Bronchial epithelial cell (primary cell): ENCODE measurements around the gene KRT17. TPM values are rescaled to one million over a fixed set of nuclear protein-coding genes. Genes with fewer than 3 reads are reported as not detected.
"Not testable (repeated sequence)": the region's sequence is repeated elsewhere in the genome, so short reads cannot be mapped to it uniquely, and the experiment has no call there.

Experiments
- DNase-seq: peaks from one replicate; pipeline ENCODE4 v3.0.0-alpha.2; 2010; ENCODE audit warnings: low read depth
- FAIRE-seq: peaks from 2 replicates; lab custom pipeline; 2011; peaks lifted over from hg19 to GRCh38; lab: Jason Lieb, UNC
- H3K27me3 ChIP-seq: 2 replicates; pipeline ENCODE4 v1.5.1; 2011; ENCODE audit warnings: low read length; ENCODE audit not compliant: control insufficient read depth, insufficient read depth
- H3K36me3 ChIP-seq: 2 replicates; pipeline ENCODE4 v1.5.1; 2011; ENCODE audit warnings: low read length; ENCODE audit not compliant: control insufficient read depth, insufficient read depth
- H3K4me3 ChIP-seq: 2 replicates; pipeline ENCODE4 v1.5.1; 2011; ENCODE audit warnings: mild to moderate bottlenecking, low read depth, low read length, control low read depth
- total RNA-seq: library from RNA; depleted of rRNA; stranded (reverse); fragments of >200 nt; gene quantifications from 2 replicates; pipeline ENCODE4 v1.2.1, GENCODE V29; 2014
- TF ChIP-seq, protein P1 (sequence below): IDR thresholded peaks from 2 replicates; pipeline ENCODE4 v1.5.1; 2011; ENCODE audit warnings: mild to moderate bottlenecking, moderate library complexity, low read length, control low read depth, inconsistent platforms; ENCODE audit not compliant: insufficient read depth, severe bottlenecking

The KRT17 gene
- total RNA-seq, 1 donor from 2014 or later = 30,463 TPM

DNA sequence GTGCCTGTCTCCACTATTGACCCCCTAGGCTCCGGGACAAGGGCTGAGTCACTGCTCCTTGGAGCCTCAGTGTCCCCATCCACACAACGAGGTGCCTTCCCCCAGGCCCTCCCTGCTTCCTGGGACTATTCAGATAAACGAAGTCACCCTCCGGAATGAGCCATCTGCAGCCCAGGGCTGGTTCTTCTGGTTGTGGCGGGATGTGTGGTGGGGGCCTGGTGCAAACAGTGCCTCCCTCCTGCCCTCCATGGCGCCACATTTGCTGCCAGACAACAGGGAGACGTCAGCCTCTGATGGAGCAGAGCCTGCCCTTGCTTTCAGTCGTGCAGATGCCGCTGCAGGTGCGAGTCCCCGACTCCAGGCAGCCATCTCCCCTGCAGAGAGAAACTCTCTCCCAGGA, 6.7 kb downstream of the KRT17 start:
- H3K27me3 ChIP-seq = no peaks in the 10 kb centered on the region
- TF ChIP-seq, protein P1, sequence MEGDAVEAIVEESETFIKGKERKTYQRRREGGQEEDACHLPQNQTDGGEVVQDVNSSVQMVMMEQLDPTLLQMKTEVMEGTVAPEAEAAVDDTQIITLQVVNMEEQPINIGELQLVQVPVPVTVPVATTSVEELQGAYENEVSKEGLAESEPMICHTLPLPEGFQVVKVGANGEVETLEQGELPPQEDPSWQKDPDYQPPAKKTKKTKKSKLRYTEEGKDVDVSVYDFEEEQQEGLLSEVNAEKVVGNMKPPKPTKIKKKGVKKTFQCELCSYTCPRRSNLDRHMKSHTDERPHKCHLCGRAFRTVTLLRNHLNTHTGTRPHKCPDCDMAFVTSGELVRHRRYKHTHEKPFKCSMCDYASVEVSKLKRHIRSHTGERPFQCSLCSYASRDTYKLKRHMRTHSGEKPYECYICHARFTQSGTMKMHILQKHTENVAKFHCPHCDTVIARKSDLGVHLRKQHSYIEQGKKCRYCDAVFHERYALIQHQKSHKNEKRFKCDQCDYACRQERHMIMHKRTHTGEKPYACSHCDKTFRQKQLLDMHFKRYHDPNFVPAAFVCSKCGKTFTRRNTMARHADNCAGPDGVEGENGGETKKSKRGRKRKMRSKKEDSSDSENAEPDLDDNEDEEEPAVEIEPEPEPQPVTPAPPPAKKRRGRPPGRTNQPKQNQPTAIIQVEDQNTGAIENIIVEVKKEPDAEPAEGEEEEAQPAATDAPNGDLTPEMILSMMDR = no peak
- FAIRE-seq (no peak), DNase-seq (peak; percentile 83)
- no peak overlapping the region for H3K4me3 ChIP-seq
- H3K36me3 ChIP-seq = peaks cover 4% of the 10 kb centered on the region

DNA sequence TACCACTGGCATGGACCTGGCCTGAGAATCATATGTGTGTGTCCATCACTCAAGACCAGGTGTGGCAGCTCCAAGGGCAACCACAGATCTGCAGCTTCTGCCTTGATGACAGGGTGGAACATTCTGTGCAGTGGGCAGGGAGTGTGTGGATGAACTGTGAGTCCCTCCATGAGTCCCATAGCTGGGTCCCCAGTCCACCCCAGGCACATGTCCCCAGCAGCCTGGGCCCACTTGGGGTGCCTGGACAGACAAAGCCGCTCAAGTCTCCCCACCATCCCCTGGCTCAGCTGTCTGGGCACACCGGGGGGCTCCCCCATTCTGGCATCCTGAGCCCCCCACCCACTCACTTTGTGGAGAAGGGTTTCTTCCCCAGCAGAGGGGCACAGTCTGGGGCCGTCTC, 7.2 kb downstream of the KRT17 start:
- Histone ChIP-seq H3K36me3 (peaks cover 1% of the 10 kb centered on the region), H3K27me3 (no peaks in the 10 kb centered on the region), H3K4me3 (no peak overlapping the region)
- DNase-seq (peak; percentile 69), FAIRE-seq (peak; percentile 32)
- TF ChIP-seq, protein P1 = no peak

DNA sequence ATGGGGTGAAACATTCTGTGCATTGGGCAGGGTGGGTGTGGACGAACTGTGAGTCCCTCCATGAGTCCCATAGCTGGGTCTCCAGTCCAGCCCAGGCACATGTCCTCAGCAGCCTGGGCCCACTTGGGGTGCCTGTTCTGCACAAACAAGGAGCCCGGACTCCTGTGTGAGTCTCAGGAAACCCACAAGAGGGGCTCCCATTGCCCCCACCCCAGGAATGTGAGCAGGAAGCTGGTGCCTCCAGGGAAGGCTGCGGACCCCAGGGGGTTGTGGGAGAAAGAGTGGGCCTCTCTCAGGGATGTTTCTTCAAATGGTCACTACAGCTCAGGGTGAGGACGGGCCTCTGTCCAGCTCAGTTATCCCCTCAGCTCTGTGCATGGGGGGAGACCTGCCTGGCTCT, 7.9 kb downstream of the KRT17 start:
- H3K4me3 ChIP-seq, H3K27me3 ChIP-seq, FAIRE-seq, H3K36me3 ChIP-seq: not testable (repeated sequence)
- peak; percentile 33 for DNase-seq

DNA sequence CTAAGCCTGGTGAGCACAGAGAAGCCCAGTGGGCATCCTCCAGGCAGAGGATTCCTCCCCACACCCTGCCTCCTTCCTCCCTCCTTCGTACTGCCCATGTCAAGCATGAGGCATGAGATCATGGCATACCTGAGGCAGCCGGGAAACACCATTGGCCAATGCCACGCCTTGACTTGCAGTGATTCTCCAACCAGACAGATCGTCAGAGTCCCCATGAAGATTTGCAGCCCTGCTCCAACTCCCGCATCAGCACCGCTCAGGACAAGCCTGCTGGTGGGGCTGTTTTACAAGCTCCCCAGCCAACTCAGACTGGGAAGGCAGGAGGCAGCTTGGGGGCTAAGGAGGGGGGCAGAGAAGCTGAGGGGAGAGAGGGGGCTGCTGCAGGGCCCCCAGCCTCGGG, 8.9 kb downstream of the KRT17 start:
- FAIRE-seq (peak; percentile 95), DNase-seq (peak; percentile 98)
- H3K36me3 ChIP-seq = peaks cover 5% of the 10 kb centered on the region
- H3K4me3 ChIP-seq = no peak overlapping the region
- TF ChIP-seq, protein P1 = peak; percentile 12
- no peaks in the 10 kb centered on the region for H3K27me3 ChIP-seq

DNA sequence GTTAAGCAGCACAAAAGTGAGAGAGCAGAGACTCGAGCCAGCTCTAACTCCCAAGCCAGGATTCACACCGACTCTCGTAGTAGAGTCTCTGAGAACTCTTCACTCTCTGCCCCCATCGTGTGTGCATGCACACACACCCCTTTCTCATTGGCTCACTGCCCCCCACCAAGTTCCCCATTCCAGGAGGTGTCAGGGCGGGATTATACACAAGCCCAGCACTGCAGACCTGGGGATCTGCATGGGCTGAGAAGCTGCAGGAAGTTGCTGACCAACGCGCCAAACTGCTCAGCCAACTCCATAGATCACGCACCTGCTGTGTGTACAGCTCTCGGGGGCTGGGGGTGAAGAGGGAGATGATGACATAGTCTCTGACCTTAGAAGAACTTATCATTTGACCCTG, 9.6 kb downstream of the KRT17 start:
- H3K27me3 ChIP-seq, FAIRE-seq, H3K4me3 ChIP-seq, H3K36me3 ChIP-seq, DNase-seq: not testable (repeated sequence)

DNA sequence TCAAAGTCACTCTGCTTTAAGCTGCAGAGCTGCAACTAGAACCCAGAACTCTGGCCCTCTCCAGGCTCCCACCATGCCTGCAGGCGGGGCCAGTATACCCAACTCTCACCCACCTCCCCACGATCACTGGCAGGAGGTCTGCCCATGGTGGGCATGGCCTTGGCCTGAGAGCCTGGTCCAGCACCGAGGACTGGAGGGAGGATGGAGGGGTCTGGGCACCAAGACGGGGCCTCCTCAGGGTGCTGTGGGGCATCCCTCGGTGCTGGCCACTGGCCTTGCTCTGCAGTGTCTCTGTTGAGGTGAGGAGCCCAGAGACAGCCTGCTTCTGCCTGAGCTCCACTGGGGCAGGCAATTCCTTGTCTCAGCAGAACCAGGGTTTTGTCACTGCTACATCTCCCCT, 10.3 kb downstream of the KRT17 start:
- FAIRE-seq = no peak
- H3K36me3 ChIP-seq = peaks cover 5% of the 10 kb centered on the region
- TF ChIP-seq, protein P1 = no peak
- H3K27me3 ChIP-seq = no peaks in the 10 kb centered on the region
- DNase-seq = no peak
- H3K4me3 ChIP-seq = no peak overlapping the region

DNA sequence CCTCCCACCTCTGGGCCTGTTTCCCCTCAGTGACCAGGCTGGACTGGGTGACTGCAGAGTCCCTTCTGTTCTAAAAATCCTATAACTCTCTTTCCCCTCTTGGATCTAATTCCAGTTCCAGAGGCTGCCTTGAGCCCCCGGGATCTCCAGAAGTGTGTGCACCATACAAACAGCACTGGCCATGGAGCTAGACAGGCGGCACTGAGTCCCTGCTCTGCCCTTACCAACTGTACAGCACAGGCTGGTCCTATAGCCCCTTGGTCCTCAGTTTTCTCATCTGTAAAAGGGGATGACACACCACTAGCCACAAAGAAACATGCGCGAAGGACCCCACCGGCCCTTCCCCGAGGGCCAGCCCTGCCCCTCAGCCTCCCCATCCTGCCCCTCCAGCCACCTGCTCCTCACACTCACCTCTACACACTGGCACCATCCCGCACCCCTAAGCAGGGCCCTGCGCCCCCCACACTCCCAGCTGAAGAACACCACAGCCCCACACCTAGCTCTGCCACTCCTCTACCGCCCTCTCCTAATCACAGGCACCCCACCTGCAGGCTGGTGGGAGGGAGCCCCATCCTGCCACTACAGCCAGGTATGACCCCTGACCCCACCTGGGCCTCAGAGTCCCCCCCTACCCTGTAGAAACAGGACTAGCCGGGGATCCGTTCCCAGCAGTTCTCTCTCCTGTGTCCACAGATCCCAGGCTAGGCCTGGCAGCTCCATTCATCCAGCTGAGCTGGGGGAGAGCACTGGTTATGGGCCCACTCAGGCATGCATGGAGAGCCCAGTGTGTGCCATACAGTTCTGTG, 10.9 kb downstream of the KRT17 start:
- no peak for FAIRE-seq
- DNase-seq = no peak
- no peaks in the 10 kb centered on the region for H3K27me3 ChIP-seq

DNA sequence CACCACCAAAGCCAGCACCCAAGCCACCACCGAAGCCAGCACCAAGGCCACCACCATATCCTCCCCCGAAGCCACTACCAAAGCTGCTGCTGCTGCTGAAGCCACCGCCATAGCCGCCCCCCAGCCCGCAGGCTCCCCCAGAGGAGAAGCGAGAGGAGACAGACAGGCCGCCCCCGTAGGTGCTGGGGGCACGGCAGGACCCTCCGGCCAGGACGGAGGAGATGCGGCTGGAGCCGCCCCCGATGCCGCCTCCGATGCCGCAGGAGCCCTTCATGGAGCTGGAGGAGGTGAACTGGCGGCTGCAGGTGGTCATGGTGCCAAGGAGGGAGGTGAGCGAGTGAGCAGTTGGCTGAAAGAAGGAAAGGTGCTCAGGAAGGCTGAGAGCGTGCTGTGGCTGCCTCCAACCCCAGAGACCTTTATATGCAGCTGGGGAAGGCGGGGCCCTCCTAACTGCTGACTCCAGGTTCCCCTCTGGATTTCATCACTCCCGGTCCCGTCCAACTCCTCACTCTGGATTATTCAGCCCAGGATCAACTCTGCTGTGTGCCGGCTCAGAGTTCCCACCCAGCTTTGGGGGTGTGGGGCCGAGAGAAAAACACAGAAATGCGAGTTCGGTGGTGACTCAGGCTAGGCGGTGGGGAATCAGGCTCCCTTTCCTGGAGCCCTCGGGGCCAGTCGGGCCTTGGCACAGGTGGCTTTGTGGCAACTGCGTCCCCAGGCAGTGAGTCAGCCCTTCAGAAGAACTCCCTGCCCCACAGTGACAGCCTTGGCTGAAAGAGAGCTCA, 11.8 kb downstream of the KRT17 start, which contains the start of gene KRT16:
Gene KRT16 (minus strand): TSS at position 392 of the 785 bp plus-strand sequence. CDS start 79 bp downstream, at position 313.
- FAIRE-seq = peak; percentile 28
- H3K4me3 ChIP-seq = peak within 1 kb of the TSS; percentile 23
- not testable (repeated sequence) for H3K27me3 ChIP-seq, H3K36me3 ChIP-seq
- peak; percentile 84 for DNase-seq

More for the DNA sequence above, 10.9 kb downstream of the KRT17 start:
- Histone ChIP-seq H3K4me3 (no peak overlapping the region), H3K36me3 (peaks cover 5% of the 10 kb centered on the region)
- TF ChIP-seq, protein P1 = no peak
